ENCODE measurements around the gene MYO1E. TPM values are rescaled to one million over a fixed set of nuclear protein-coding genes. Genes with fewer than 3 reads are reported as not detected.
"Not testable (repeated sequence)": the region's sequence is repeated elsewhere in the genome, so short reads cannot be mapped to it uniquely, and the experiment has no call there.

Gene MYO1E
- total RNA-seq, 2 experiments from 2014 or later, result 73.9 to 79.1 TPM

DNA sequence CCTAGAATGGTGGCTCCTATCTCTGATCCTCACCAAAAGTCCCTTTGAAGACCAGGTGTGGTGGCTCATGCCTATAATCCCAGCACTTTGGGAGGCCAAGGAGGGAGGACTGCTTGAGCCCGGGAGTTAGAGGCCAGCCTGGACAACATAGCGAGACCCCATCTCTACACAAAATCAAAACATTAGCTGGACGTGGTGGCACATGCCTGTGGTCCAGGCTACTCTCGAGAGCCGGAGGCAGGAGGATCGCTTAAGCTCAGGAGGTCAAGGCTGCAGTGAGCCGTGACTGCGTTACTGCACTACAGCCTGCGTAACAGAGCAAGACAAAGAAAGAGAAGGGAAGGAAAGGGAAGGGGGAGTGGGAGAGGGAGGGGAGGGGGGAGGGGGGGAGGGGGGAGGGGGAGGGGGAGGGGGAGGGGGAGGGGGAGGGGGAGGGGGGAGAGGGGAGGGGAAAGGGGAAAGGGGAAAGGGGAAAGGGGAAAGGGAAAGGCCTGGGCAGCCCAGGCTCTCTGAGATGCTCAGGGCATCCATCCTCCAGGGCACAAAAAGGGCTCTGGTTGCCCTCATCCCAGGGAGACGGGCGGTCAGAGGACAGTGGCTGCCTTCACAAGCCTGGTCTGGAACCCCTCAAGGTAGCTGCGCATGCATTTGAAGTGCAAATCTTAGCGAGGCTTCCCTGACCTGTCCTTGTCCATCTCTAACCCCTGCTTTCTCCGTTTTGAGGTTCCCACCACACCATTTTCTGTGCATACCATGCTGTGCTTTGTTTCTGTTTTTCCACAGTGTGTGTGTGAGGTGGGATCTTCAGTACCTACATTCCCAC is 89.9 kb downstream of the MYO1E start:
- POLR2A ChIA-PET, result no interaction called here
- H3K4me3 Mint-ChIP-seq, result no peak overlapping the region

DNA sequence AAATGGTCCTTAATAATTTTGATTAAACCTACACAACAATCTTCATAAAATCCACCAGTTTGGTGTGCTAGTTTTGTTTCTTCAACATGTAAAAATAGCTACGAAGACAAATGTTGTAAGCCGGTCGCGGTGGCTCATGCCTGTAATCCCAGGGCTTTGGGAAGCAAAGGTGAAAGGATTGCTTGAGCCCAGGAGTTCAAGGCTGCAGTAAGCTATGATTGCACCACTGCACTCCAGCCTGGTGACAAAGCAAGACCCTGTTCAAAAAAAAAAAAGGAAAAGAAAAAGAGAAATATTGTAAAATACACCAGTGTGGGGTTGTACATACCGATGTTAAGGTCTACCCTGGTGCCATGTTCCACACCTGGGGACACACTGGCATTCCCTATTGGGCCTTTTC is 91.0 kb downstream of the MYO1E start:
- Mint-ChIP-seq H3K27me3 (peaks cover 15% of the 10 kb centered on the region), H3K4me3 (no peak overlapping the region), H3K27ac (no peak overlapping the region), H3K4me1 (peaks cover 32% of the 10 kb centered on the region), H3K9me3 (no peaks in the 10 kb centered on the region), H3K36me3 (peaks cover 5% of the 10 kb centered on the region)
- ATAC-seq (ENCODE audit: low read depth) (no peak), DNase-seq (no peak)
- POLR2A ChIA-PET, result no interaction called here

More for the DNA sequence above, 89.9 kb downstream of the MYO1E start:
- peaks cover 15% of the 10 kb centered on the region for H3K27me3 Mint-ChIP-seq
- no peaks in the 10 kb centered on the region for H3K9me3 Mint-ChIP-seq
- H3K4me1 Mint-ChIP-seq, result peaks cover 30% of the 10 kb centered on the region
- H3K36me3 Mint-ChIP-seq, result peaks cover 7% of the 10 kb centered on the region
- H3K27ac Mint-ChIP-seq, result peak overlapping the region; percentile 30
- DNase-seq (no peak), ATAC-seq (ENCODE audit: low read depth) (no peak)

- no peak overlapping the region for H3K27ac Mint-ChIP-seq
- peaks cover 8% of the 10 kb centered on the region for H3K36me3 Mint-ChIP-seq
- POLR2A ChIA-PET, result no interaction called here
Observed at GRCh38 chr15:59280855-59281254, 91.8 kb downstream of the MYO1E start.

DNA sequence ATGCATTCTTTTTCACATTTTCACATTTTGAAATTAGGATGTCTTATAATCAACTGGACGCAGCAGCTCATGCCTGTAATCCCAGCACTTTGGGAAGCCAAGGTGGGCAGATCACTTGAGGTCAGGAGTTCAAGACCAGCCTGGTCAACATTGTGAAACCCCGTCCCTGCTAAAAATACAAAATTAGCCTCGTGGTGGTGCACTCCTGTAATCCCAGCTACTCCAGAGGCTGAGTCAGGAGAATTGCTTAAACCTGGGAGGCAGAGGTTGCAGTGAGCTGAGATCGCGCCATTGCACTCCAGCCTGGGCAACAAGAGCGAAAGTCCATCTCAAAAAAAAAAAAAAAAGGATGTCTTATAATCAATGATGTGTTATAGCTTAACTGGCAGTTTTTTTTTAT is 92.4 kb downstream of the MYO1E start:
- H3K4me3 Mint-ChIP-seq; ATAC-seq (ENCODE audit: low read depth); POLR2A ChIA-PET; H3K9me3 Mint-ChIP-seq; H3K27ac Mint-ChIP-seq; DNase-seq; H3K36me3 Mint-ChIP-seq: not testable (repeated sequence)
- Mint-ChIP-seq H3K27me3 (peaks cover 15% of the 10 kb centered on the region), H3K4me1 (peaks cover 41% of the 10 kb centered on the region)

More at GRCh38 chr15:59280855-59281254, 91.8 kb downstream of the MYO1E start:
- Mint-ChIP-seq H3K4me1 (peaks cover 36% of the 10 kb centered on the region), H3K27me3 (peaks cover 15% of the 10 kb centered on the region), H3K4me3 (no peak overlapping the region), H3K9me3 (no peaks in the 10 kb centered on the region)
- ATAC-seq (ENCODE audit: low read depth) (no peak), DNase-seq (no peak)

DNA sequence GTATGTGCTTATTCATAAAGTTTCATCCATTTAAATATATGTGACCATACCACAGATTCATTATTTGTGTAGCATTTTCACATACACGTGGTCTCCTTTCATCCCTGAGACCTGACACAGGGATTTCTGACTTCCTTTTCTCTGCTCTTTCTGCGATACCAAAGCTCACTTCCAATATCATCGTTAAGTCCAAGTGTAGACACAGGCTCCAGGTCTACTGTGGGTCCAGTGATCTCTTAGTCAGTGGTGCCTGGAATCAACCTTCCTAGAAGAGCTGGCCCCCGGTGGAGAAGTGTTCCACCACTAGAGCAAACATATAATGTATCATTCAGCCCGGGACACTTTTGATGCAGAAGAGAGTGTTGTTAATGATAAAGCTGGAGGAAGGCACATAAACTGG is 93.6 kb downstream of the MYO1E start:
- peaks cover 8% of the 10 kb centered on the region for H3K36me3 Mint-ChIP-seq
- peaks cover 15% of the 10 kb centered on the region for H3K27me3 Mint-ChIP-seq
- no peaks in the 10 kb centered on the region for H3K9me3 Mint-ChIP-seq
- ATAC-seq (ENCODE audit: low read depth), result no peak
- peaks cover 53% of the 10 kb centered on the region for H3K4me1 Mint-ChIP-seq
- DNase-seq, result no peak
- H3K4me3 Mint-ChIP-seq, result no peak overlapping the region
- POLR2A ChIA-PET, result no interaction called here
- H3K27ac Mint-ChIP-seq, result no peak overlapping the region

- Mint-ChIP-seq H3K4me1 (peaks cover 58% of the 10 kb centered on the region), H3K4me3 (no peak overlapping the region)
- POLR2A ChIA-PET, result no interaction called here
Observed at GRCh38 chr15:59278120-59278519, 94.6 kb downstream of the MYO1E start.

GRCh38 chr15:59276225-59277178 is 96.2 kb downstream of the MYO1E start:
- Mint-ChIP-seq H3K9me3 (no peaks in the 10 kb centered on the region), H3K27me3 (peaks cover 13% of the 10 kb centered on the region), H3K4me3 (no peak overlapping the region), H3K4me1 (peaks cover 64% of the 10 kb centered on the region), H3K27ac (no peak overlapping the region), H3K36me3 (peaks cover 20% of the 10 kb centered on the region)
- DNase-seq (no peak), ATAC-seq (ENCODE audit: low read depth) (no peak)
- POLR2A ChIA-PET, result no interaction called here

More at GRCh38 chr15:59278120-59278519, 94.6 kb downstream of the MYO1E start:
- DNase-seq, result no peak
- H3K27me3 Mint-ChIP-seq, result peaks cover 15% of the 10 kb centered on the region
- H3K27ac Mint-ChIP-seq, result no peak overlapping the region
- no peaks in the 10 kb centered on the region for H3K9me3 Mint-ChIP-seq
- ATAC-seq (ENCODE audit: low read depth), result no peak
- H3K36me3 Mint-ChIP-seq, result peaks cover 14% of the 10 kb centered on the region

- Mint-ChIP-seq H3K9me3 (no peaks in the 10 kb centered on the region), H3K27me3 (no peaks in the 10 kb centered on the region), H3K4me1 (peaks cover 61% of the 10 kb centered on the region), H3K4me3 (peak overlapping the region; percentile 41), H3K27ac (peak overlapping the region; percentile 72), H3K36me3 (peaks cover 25% of the 10 kb centered on the region)
- POLR2A ChIA-PET, result interaction anchor here (0.6 kb wide), 1 partner anchor 79 kb away, joined by 3 read pairs; no protein-coding TSS in a partner anchor
- DNase-seq (peak; percentile 36), ATAC-seq (ENCODE audit: low read depth) (peak; percentile 83)
Observed at GRCh38 chr15:59274126-59274970, 98.3 kb downstream of the MYO1E start.

GRCh38 chr15:59273234-59273633 is 99.4 kb downstream of the MYO1E start:
- Mint-ChIP-seq H3K36me3 (peaks cover 33% of the 10 kb centered on the region), H3K27me3 (no peaks in the 10 kb centered on the region), H3K9me3 (no peaks in the 10 kb centered on the region), H3K4me3 (peak overlapping the region; percentile 41), H3K4me1 (peaks cover 60% of the 10 kb centered on the region), H3K27ac (peak overlapping the region; percentile 66)
- DNase-seq, result no peak
- no peak for ATAC-seq (ENCODE audit: low read depth)
- POLR2A ChIA-PET, result interaction anchor here (1.0 kb wide), 1 partner anchor 27 kb away, joined by 4 read pairs; no protein-coding TSS in a partner anchor

DNA sequence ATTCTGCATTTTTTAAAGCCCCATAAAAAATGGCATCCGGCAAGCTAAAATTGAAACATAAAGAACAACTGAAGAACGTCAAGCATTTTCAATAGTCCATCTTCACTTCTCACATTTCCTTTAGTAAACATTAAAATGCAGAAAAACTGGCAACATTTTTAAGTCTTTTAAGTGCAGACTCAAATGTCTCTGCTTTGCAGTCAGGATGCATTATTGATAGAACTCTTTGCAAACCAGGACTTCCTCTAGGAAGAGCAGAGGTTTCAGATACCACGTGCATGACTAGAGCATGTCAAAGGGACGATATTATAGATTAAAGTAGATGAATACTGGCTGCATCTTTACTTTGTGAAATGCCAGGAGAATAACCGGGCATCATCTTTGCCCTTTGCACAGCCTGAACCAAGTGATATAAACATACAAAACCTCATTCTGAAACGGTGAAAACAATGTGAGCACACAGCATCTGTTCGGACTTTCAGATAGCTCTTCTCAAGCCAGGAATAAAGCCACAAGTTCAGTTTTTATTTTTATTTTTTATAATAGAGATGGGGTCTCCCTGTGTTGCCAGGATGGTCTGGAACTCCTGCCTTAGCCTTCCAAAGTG is 101.0 kb downstream of the MYO1E start:
- POLR2A ChIA-PET, result no interaction called here
- peaks cover 32% of the 10 kb centered on the region for H3K36me3 Mint-ChIP-seq

DNA sequence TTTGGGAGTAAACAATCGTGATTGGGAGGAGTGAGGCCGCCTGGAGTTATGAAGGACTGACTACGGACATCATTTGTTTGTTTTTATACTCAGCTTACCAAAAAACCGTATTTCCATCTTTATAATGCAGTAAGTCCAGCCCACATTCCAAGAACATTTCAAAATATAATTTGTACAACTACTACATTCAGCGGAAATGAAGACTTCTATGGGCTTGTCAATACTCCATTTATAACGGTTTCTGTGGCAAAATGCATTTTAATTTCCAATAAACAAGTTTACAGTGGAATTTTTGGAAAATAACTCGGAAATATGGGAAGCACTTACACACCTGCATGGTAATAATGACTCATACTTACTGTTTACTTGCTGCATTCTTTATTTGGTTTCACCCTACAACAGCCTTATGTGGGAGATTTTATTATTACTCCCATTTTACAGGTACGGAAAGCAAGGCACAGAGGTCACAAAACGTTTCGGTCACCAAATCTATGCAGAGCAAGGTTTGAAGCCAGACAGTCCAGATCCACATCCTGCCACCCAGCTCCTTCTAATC is 103.7 kb downstream of the MYO1E start:
- DNase-seq (no peak), ATAC-seq (ENCODE audit: low read depth) (no peak)
- POLR2A ChIA-PET, result interaction anchor here (0.6 kb wide), 1 partner anchor 34 kb away, joined by 3 read pairs; no protein-coding TSS in a partner anchor
- Mint-ChIP-seq H3K27me3 (no peaks in the 10 kb centered on the region), H3K9me3 (no peaks in the 10 kb centered on the region), H3K36me3 (peaks cover 28% of the 10 kb centered on the region), H3K4me3 (no peak overlapping the region), H3K4me1 (peaks cover 35% of the 10 kb centered on the region), H3K27ac (no peak overlapping the region)

More for the DNA sequence above, 101.0 kb downstream of the MYO1E start:
- no peaks in the 10 kb centered on the region for H3K27me3 Mint-ChIP-seq
- H3K27ac Mint-ChIP-seq, result no peak overlapping the region
- H3K4me3 Mint-ChIP-seq, result peak overlapping the region; percentile 4
- H3K9me3 Mint-ChIP-seq, result no peaks in the 10 kb centered on the region
- DNase-seq, result no peak
- no peak for ATAC-seq (ENCODE audit: low read depth)
- peaks cover 62% of the 10 kb centered on the region for H3K4me1 Mint-ChIP-seq

DNA sequence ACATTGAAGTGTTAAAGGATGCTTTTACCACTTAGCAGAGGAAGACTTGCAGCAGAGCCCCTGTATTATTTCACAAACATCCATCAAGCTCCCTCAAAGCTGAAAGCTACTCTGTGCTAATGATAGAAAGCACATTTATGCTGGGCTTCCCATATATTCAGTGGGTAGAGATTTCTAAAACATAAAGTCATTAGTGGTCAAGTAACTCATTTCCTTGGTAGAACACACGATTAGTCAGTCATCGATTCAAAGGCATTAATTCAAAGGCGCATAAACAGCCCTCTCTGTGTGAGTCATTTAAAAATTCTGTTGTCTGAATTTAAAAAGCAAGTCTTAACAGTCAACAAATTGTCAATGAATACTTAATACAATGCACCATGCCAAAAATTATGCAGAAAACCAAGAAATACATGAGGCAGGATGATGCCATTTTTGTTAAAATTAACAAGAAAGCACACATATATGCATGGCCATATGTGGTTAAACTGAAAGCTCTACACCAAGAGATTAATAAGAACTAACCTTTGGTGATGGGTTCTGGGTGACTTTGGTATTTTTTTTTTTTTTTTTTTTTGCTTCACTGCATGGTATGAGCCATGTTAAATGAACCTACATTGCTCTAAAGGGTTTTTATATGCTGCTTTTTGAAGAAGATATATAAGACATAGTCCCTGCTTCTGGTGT is 104.4 kb downstream of the MYO1E start:
- ATAC-seq (ENCODE audit: low read depth) (no peak), DNase-seq (no peak)
- H3K4me1 Mint-ChIP-seq, result peaks cover 30% of the 10 kb centered on the region
- no peak overlapping the region for H3K4me3 Mint-ChIP-seq
- H3K9me3 Mint-ChIP-seq, result no peaks in the 10 kb centered on the region
- no peaks in the 10 kb centered on the region for H3K27me3 Mint-ChIP-seq
- no peak overlapping the region for H3K27ac Mint-ChIP-seq
- peaks cover 29% of the 10 kb centered on the region for H3K36me3 Mint-ChIP-seq
- POLR2A ChIA-PET, result no interaction called here

All from activated naive CD8-positive, alpha-beta T cell treated with anti-CD3 and anti-CD28 coated beads, Interleukin-2, amount 10 ng/mL, durations not matched to agents 7 days and 5 days (primary cell).